H1 (cell line): ENCODE data around the gene DMBT1. TPM values are rescaled to one million over a fixed set of nuclear protein-coding genes. Genes with fewer than 3 reads are reported as not detected.
A peak's percentile ranks its signal among the peaks of the same experiment; 100 is the strongest.

Source experiments
- CTCF ChIA-PET: fragments of 300-600 bp; sonication (Branson Sonifier 250); formaldehyde crosslinking; loops from one replicate; lab custom pipeline; 2021; ENCODE audit not compliant: partially characterized antibody; lab: Charles Lee
- POLR2A ChIA-PET: fragments of 300-600 bp; sonication (Branson Sonifier 250); formaldehyde crosslinking; loops from one replicate; lab custom pipeline; 2021; ENCODE audit warnings: inconsistent platforms; ENCODE audit not compliant: partially characterized antibody; lab: Charles Lee
- DNase-seq, 2 experiments: peaks; one replicate each; pipeline versions ENCODE4 v3.0.0 to v3.0.0-alpha.2; 2010 to 2022; ENCODE audit warnings: low spot score in 2 of 2, low read depth in 1 of 2, mixed read lengths in 1 of 2
- FAIRE-seq: peaks from 2 replicates; lab custom pipeline; 2011; peaks lifted over from hg19 to GRCh38; lab: Jason Lieb, UNC
- H2AFZ ChIP-seq: 2 replicates; pipeline ENCODE4 v1.8.1; 2012; ENCODE audit warnings: low read length, inconsistent platforms
- H2AK5ac ChIP-seq: 2 replicates; pipeline ENCODE4 v1.6.1; 2013; ENCODE audit warnings: low read depth, low read length
- H2BK120ac ChIP-seq: replicated peaks from 2 replicates; pipeline ENCODE3; 2013; ENCODE audit warnings: low read depth, low read length, inconsistent platforms
- H2BK12ac ChIP-seq: 2 replicates; pipeline ENCODE4 v1.6.1; 2013; ENCODE audit warnings: low read depth, low read length
- H2BK15ac ChIP-seq: 2 replicates; pipeline ENCODE4 v1.6.1; 2013; ENCODE audit warnings: low read length
- H2BK20ac ChIP-seq: 2 replicates; pipeline ENCODE4 v1.6.1; 2013; ENCODE audit warnings: low read length
- H2BK5ac ChIP-seq: 2 replicates; pipeline ENCODE4 v1.6.1; 2013; ENCODE audit warnings: low read depth, low read length
- H3K14ac ChIP-seq: 2 replicates; pipeline ENCODE4 v1.6.1; 2013; ENCODE audit warnings: inconsistent platforms; ENCODE audit not compliant: insufficient read length
- H3K18ac ChIP-seq: 2 replicates; pipeline ENCODE4 v1.6.1; 2013; ENCODE audit warnings: low read length; ENCODE audit errors: extremely low read depth
- H3K23ac ChIP-seq: 2 replicates; pipeline ENCODE4 v1.6.1; 2013; ENCODE audit warnings: inconsistent platforms; ENCODE audit not compliant: insufficient read length
- H3K23me2 ChIP-seq: 2 replicates; pipeline ENCODE4 v1.6.1; 2013; ENCODE audit warnings: low read depth, low read length
- H3K27ac ChIP-seq: 2 replicates; pipeline ENCODE4 v1.6.1; 2011; ENCODE audit warnings: low read depth, low read length, inconsistent platforms
- H3K27me3 ChIP-seq, 4 experiments: replicated peaks in 1 of 4; 1 replicate in 1 of 4; 2 replicates in 3 of 4; pipeline versions ENCODE4 v1.6.1 to v1.8.1; 2011 to 2013; ENCODE audit warnings: low read length in 3 of 4, mild to moderate bottlenecking in 3 of 4, inconsistent platforms in 2 of 4, mixed read lengths in 2 of 4, moderate library complexity in 1 of 4; ENCODE audit not compliant: control insufficient read depth in 3 of 4, insufficient read depth in 3 of 4; ENCODE audit errors: extremely low read depth in 1 of 4
- H3K36me3 ChIP-seq, 4 experiments: 2 replicates each; pipeline versions ENCODE4 v1.6.1 to v1.8.1; 2011 to 2013; ENCODE audit warnings: mild to moderate bottlenecking in 4 of 4, low read length in 3 of 4, moderate library complexity in 2 of 4, control low read depth in 1 of 4, inconsistent platforms in 1 of 4; ENCODE audit not compliant: insufficient read depth in 4 of 4, control insufficient read depth in 2 of 4
- H3K4ac ChIP-seq: replicated peaks from 2 replicates; pipeline ENCODE3; 2013; ENCODE audit warnings: low read length, low read depth, mixed read lengths, inconsistent platforms; ENCODE audit not compliant: insufficient read length
- H3K4me1 ChIP-seq, 4 experiments: replicated peaks in 1 of 4; 1 replicate in 1 of 4; 2 replicates in 3 of 4; pipeline versions ENCODE4 v1.6.1 to v1.8.1; 2011 to 2013; ENCODE audit warnings: low read length in 3 of 4, inconsistent platforms in 2 of 4, mixed read lengths in 1 of 4; ENCODE audit not compliant: insufficient read depth in 4 of 4, control insufficient read depth in 3 of 4
- H3K4me2 ChIP-seq, 2 experiments: 2 replicates each; pipeline versions ENCODE4 v1.6.1 to v1.8.1; 2011 to 2013; ENCODE audit warnings: low read depth in 2 of 2, low read length in 2 of 2, control low read depth in 1 of 2, inconsistent platforms in 1 of 2, mild to moderate bottlenecking in 1 of 2; ENCODE audit not compliant: insufficient read depth in 1 of 2
- H3K4me3 ChIP-seq, 4 experiments: fragments of 200-600, 300-600 bp in 1 of 4; sonication (generic), shearing (Covaris generic), sonication (Bioruptor Twin) in 1 of 4; 2 replicates each; pipeline versions ENCODE4 v1.5.1 to v1.8.1; 2011 to 2016; ENCODE audit warnings: low read length in 4 of 4, low read depth in 3 of 4, control low read depth in 2 of 4, inconsistent platforms in 2 of 4, mild to moderate bottlenecking in 2 of 4, mixed read lengths in 1 of 4, moderate library complexity in 1 of 4; ENCODE audit not compliant: insufficient read depth in 2 of 4; ENCODE audit errors: extremely low read depth in 1 of 4
- H3K56ac ChIP-seq: replicated peaks from 2 replicates; pipeline ENCODE3; 2013; ENCODE audit warnings: low read depth, mild to moderate bottlenecking, mixed read lengths, low read length, inconsistent platforms; ENCODE audit not compliant: insufficient read length
- H3K79me1 ChIP-seq: 2 replicates; pipeline ENCODE4 v1.6.1; 2013; ENCODE audit warnings: low read depth, low read length, control low read depth
- H3K79me2 ChIP-seq, 2 experiments: 2 replicates each; pipeline versions ENCODE4 v1.6.1 to v1.8.1; 2012 to 2013; ENCODE audit warnings: low read length in 2 of 2, mild to moderate bottlenecking in 2 of 2, inconsistent platforms in 1 of 2; ENCODE audit not compliant: insufficient read depth in 2 of 2, control insufficient read depth in 1 of 2
- H3K9ac ChIP-seq, 4 experiments: replicated peaks in 1 of 4; 1 replicate in 1 of 4; 2 replicates in 3 of 4; pipeline versions ENCODE4 v1.6.1 to v1.8.1; 2011 to 2013; ENCODE audit warnings: low read depth in 3 of 4, low read length in 3 of 4, control low read depth in 2 of 4, mild to moderate bottlenecking in 2 of 4, moderate library complexity in 2 of 4, inconsistent platforms in 1 of 4; ENCODE audit errors: extremely low read depth in 1 of 4
- H3K9me3 ChIP-seq, 2 experiments: 2 replicates each; pipeline versions ENCODE4 v1.6.1 to v1.8.1; 2012 to 2013; ENCODE audit warnings: mild to moderate bottlenecking in 2 of 2, moderate library complexity in 2 of 2, control low read depth in 1 of 2, inconsistent platforms in 1 of 2, low read depth in 1 of 2, low read length in 1 of 2, mixed read lengths in 1 of 2; ENCODE audit not compliant: insufficient read depth in 2 of 2
- H4K20me1 ChIP-seq, 2 experiments: replicated peaks in 1 of 2; 2 replicates each; pipeline versions ENCODE3 to v1.8.1; 2011 to 2013; ENCODE audit warnings: inconsistent platforms in 2 of 2, low read length in 2 of 2, mild to moderate bottlenecking in 1 of 2; ENCODE audit not compliant: insufficient read depth in 2 of 2, control insufficient read depth in 1 of 2
- H4K5ac ChIP-seq: 2 replicates; pipeline ENCODE4 v1.6.1; 2013; ENCODE audit warnings: low read length, low read depth, mixed read lengths, inconsistent platforms; ENCODE audit not compliant: insufficient read length
- H4K8ac ChIP-seq: 2 replicates; pipeline ENCODE4 v1.8.0; 2013; ENCODE audit warnings: mild to moderate bottlenecking, moderate library complexity, low read length, inconsistent platforms; ENCODE audit not compliant: insufficient read depth; ENCODE audit errors: extremely low read depth
- H4K91ac ChIP-seq: replicated peaks from 2 replicates; pipeline ENCODE3; 2013; ENCODE audit warnings: low read length, mixed read lengths, inconsistent platforms; ENCODE audit not compliant: insufficient read length
- ATF3 ChIP-seq: IDR thresholded peaks from 2 replicates; pipeline ENCODE4 v1.6.1; 2011; ENCODE audit warnings: low read depth, mild to moderate bottlenecking, low read length; ENCODE audit not compliant: insufficient read depth
- CEBPB ChIP-seq: IDR thresholded peaks from 2 replicates; pipeline ENCODE4 v1.6.1; 2012; ENCODE audit warnings: low read depth, low read length
- HDAC6 ChIP-seq: IDR thresholded peaks from one replicate; pipeline ENCODE4 v1.7.1; 2012; ENCODE audit warnings: low read depth, mild to moderate bottlenecking, inconsistent platforms, low read length, moderate library complexity
- JUND ChIP-seq: IDR thresholded peaks from 2 replicates; pipeline ENCODE4 v1.6.1; 2011; ENCODE audit warnings: mild to moderate bottlenecking, improper control_type of control experiment, low read length
- KDM4A ChIP-seq: IDR thresholded peaks from one replicate; pipeline ENCODE4 v1.7.1; 2012; ENCODE audit warnings: low read depth, mild to moderate bottlenecking, moderate library complexity, low read length, inconsistent platforms; ENCODE audit not compliant: severe bottlenecking
- POLR2AphosphoS5 ChIP-seq: IDR thresholded peaks from 2 replicates; pipeline ENCODE4 v1.6.1; 2011; ENCODE audit warnings: low read depth, low read length
- RBBP5 ChIP-seq: IDR thresholded peaks from 2 replicates; pipeline ENCODE4 v1.7.1; 2012; ENCODE audit warnings: low read depth, mild to moderate bottlenecking, inconsistent platforms, low read length, moderate library complexity, borderline replicate concordance
- RFX5 ChIP-seq: IDR thresholded peaks from 2 replicates; pipeline ENCODE4 v1.6.1; 2011; ENCODE audit warnings: low read depth, low read length, improper control_type of control experiment, borderline replicate concordance
- SAP30 ChIP-seq: fragments of 300-600 bp; sonication (generic); IDR thresholded peaks from 2 replicates; pipeline ENCODE4 v1.7.1; 2012; ENCODE audit warnings: low read length, moderate library complexity, mild to moderate bottlenecking, inconsistent platforms; ENCODE audit not compliant: insufficient read depth, insufficient replicate concordance
- SIN3A ChIP-seq, 2 experiments: IDR thresholded peaks in 1 of 2; conservative IDR thresholded peaks in 1 of 2; 2 replicates each; pipeline ENCODE4 v1.6.1; 2011 to 2012; ENCODE audit warnings: low read length in 2 of 2, improper control_type of control experiment in 1 of 2, low read depth in 1 of 2, mild to moderate bottlenecking in 1 of 2
- SP4 ChIP-seq: IDR thresholded peaks from 2 replicates; pipeline ENCODE4 v1.6.1; 2012; ENCODE audit warnings: low read length, inconsistent platforms
- TCF12 ChIP-seq: IDR thresholded peaks from 2 replicates; pipeline ENCODE4 v1.6.1; 2011; ENCODE audit warnings: low read depth, mild to moderate bottlenecking, low read length
- WGBS, 2 experiments: shearing (Covaris generic) in 1 of 2; methylation state at CpG; one replicate each; pipeline versions ENCODE4 v1.1.6 to v1.1.7; 2013 to 2015; ENCODE audit warnings: low lambda C conversion rate in 2 of 2, mixed read lengths in 2 of 2, inconsistent platforms in 1 of 2, low coverage in 1 of 2, missing lambda C conversion rate in 1 of 2; ENCODE audit not compliant: insufficient replicate concordance in 2 of 2, insufficient coverage in 1 of 2, insufficient read length in 1 of 2; ENCODE audit errors: extremely low coverage in 1 of 2, missing lambda C conversion rate in 1 of 2; 5-methylcytosine and 5-hydroxymethylcytosine counted together
- polyA plus RNA-seq, 7 experiments: library from polyadenylated mRNA; depleted of rRNA in 3 of 7; stranded (reverse) in 5 of 7; unstranded in 2 of 7; fragments of >200 nt in 5 of 7; fragments of 200-250 nt in 2 of 7; gene quantifications; 1 replicate in 5 of 7; 2 replicates in 1 of 7; 4 replicates in 1 of 7; pipeline versions ENCODE4 v1.2.1 to v1.2.3, GENCODE V29; 2011 to 2013; ENCODE audit warnings: missing spikeins in 2 of 7, mixed read lengths in 2 of 7
- total RNA-seq: library from RNA; stranded (reverse); fragmentation: NEBNext Ultra II Directional; extraction: Animal tissue kit (Norgen Biotek cat#: 25700); gene quantifications from 2 replicates; pipeline ENCODE4 v1.2.1, GENCODE V29; 2021

Gene DMBT1
- total and polyA plus RNA-seq, 2 of the 8 experiments (the other 6 are each of a cell fraction or from before 2014, with no cell fraction given) = 0.03 TPM; not detected in 1

- WGBS, 2 experiments = 91% methylated on average over 31 of the region's 31 CpGs; no CpG with 5 or more reads in 1 of the 2 experiments
- no peak for DNase-seq
- no peaks in the 10 kb centered on the region for H3K27me3 ChIP-seq
- TF ChIP-seq TCF12 (no peak), JUND (no peak), HDAC6 (no peak), SAP30 (no peak), SP4 (no peak), RFX5 (no peak), RBBP5 (no peak), SIN3A (conservative IDR thresholded peaks at IDR 0.05 in 1 of 2, IDR thresholded peaks at IDR 0.05 in 1 of 2; ENCODE audit: low read depth in 1 of 2, low read length in 2 of 2) (no peak), CEBPB (no peak), KDM4A (no peak), POLR2AphosphoS5 (no peak), ATF3 (no peak)
These were observed 82.4 kb downstream of the DMBT1 start for GRCh38 chr10:122642726-122643605.

More at GRCh38 chr10:122642726-122643605, 82.4 kb downstream of the DMBT1 start:
- no peak overlapping the region for H2AK5ac ChIP-seq
- FAIRE-seq = no peak
- H2BK15ac ChIP-seq = no peak overlapping the region
- H3K9me3 ChIP-seq = no peaks in the 10 kb centered on the region
- H3K4ac ChIP-seq = no peak overlapping the region
- no peak overlapping the region for H2BK120ac ChIP-seq
- H3K18ac ChIP-seq = no peak overlapping the region
- H3K27ac ChIP-seq = no peak overlapping the region
- H3K4me2 ChIP-seq = no peak overlapping the region
- no peaks in the 10 kb centered on the region for H3K36me3 ChIP-seq
- no peak overlapping the region; the same call in 1 of the 2 replicates for H2AFZ ChIP-seq
- H2BK5ac ChIP-seq = no peak overlapping the region
- H3K14ac ChIP-seq = no peak overlapping the region
- H3K23ac ChIP-seq = no peak overlapping the region
- no peaks in the 10 kb centered on the region for H4K20me1 ChIP-seq
- no peaks in the 10 kb centered on the region for H3K4me1 ChIP-seq
- no peak overlapping the region for H4K8ac ChIP-seq
- H2BK12ac ChIP-seq = no peak overlapping the region
- POLR2A ChIA-PET = interaction anchor here (0.6 kb wide), 1 partner anchor 87 kb away, joined by 3 read pairs; no protein-coding TSS in a partner anchor
- H3K56ac ChIP-seq = no peak overlapping the region
- H4K5ac ChIP-seq = no peak overlapping the region
- H3K9ac ChIP-seq = no peak overlapping the region
- peak overlapping the region; percentile 10 for H4K91ac ChIP-seq
- CTCF ChIA-PET = interaction anchor here (1.2 to 2.5 kb wide), 3 partner anchors 10 to 76 kb away, joined by 3 to 10 read pairs (median 6); no protein-coding TSS in a partner anchor
- H3K4me3 ChIP-seq = no peak overlapping the region
- no peaks in the 10 kb centered on the region for H3K79me2 ChIP-seq
- H2BK20ac ChIP-seq = no peak overlapping the region
- no peaks in the 10 kb centered on the region for H3K79me1 ChIP-seq
- no peaks in the 10 kb centered on the region for H3K23me2 ChIP-seq
